ENCODE measurements around the gene PIGK. TPM values are rescaled to one million over a fixed set of nuclear protein-coding genes. Genes with fewer than 3 reads are reported as not detected.

PIGK gene
- total and polyA plus RNA-seq, 2 donors (not counting 3 experiments of a cell fraction or from before 2014, with no cell fraction given): 12.3 to 32.3 TPM

GRCh38 chr1:77040826-77041225 lies 178.4 kb downstream of the PIGK start:
- Histone ChIP-seq H3K4me3 (replicated peaks in 1 of 3; ENCODE audit: insufficient read depth in 1 of 3, low read depth in 1 of 3, low read length in 3 of 3) (no peak overlapping the region), H3K9me1 (replicated peaks; ENCODE audit: control insufficient read depth, extremely low read depth, insufficient read depth, low read length) (no peaks in the 10 kb centered on the region), H3K9ac (replicated peaks; ENCODE audit: extremely low read depth, insufficient read depth, low read length) (no peak overlapping the region), H3K27me3 (ENCODE audit: control insufficient read depth in 2 of 2, insufficient read depth in 2 of 2, low read length in 2 of 2) (no peaks in the 10 kb centered on the region), H3K9me3 (replicated peaks; ENCODE audit: control insufficient read depth, insufficient read depth, low read length) (no peaks in the 10 kb centered on the region), H3K36me3 (ENCODE audit: control insufficient read depth in 2 of 2, extremely low read depth in 1 of 2, insufficient read depth in 2 of 2, low read length in 2 of 2) (no peaks in the 10 kb centered on the region), H3K27ac (ENCODE audit: insufficient read depth, low read depth, low read length) (no peak overlapping the region), H2AFZ (ENCODE audit: low read depth, low read length) (no peak overlapping the region), H3K79me2 (ENCODE audit: control insufficient read depth, insufficient read depth, low read length) (no peaks in the 10 kb centered on the region), H3K4me1 (ENCODE audit: control insufficient read depth, extremely low read depth, insufficient read depth, low read length) (no peaks in the 10 kb centered on the region), H4K20me1 (replicated peaks; ENCODE audit: control insufficient read depth, extremely low read depth, insufficient read depth, low read length) (no peaks in the 10 kb centered on the region), H3K4me2 (ENCODE audit: insufficient read depth, low read length) (no peak overlapping the region)
- FAIRE-seq (no peak), DNase-seq (ENCODE audit: low read depth, low spot score) (no peak)
- BruUV-seq (replicated peaks): no TSS peak
- CTCF ChIA-PET: no interaction called here
- dilution Hi-C loops (cut with MboI; ENCODE audit: extremely low pct_ligation_motif_present, low sequenced_read_pairs) (no loop called here), intact Hi-C loops (cut with micrococcal nuclease) (no loop called here)
- POLR2A ChIA-PET: no interaction called here
- TF ChIP-seq POLR2AphosphoS5 (IDR thresholded peaks at IDR 0.05; ENCODE audit: insufficient read depth, low read depth, low read length): no peak
- no peak for TF ChIP-seq JUN (IDR thresholded peaks at IDR 0.05; ENCODE audit: borderline replicate concordance, insufficient read depth, insufficient read length, low read depth)
- TF ChIP-seq MAX (IDR thresholded peaks at IDR 0.05; ENCODE audit: insufficient read depth, insufficient read length): no peak

GRCh38 chr1:77039739-77040138 lies 179.5 kb downstream of the PIGK start:
- DNase-seq (ENCODE audit: low read depth, low spot score): no peak
- Histone ChIP-seq H3K79me2 (ENCODE audit: control insufficient read depth, insufficient read depth, low read length) (no peaks in the 10 kb centered on the region), H3K4me1 (ENCODE audit: control insufficient read depth, extremely low read depth, insufficient read depth, low read length) (no peaks in the 10 kb centered on the region), H4K20me1 (replicated peaks; ENCODE audit: control insufficient read depth, extremely low read depth, insufficient read depth, low read length) (no peaks in the 10 kb centered on the region), H3K9ac (replicated peaks; ENCODE audit: extremely low read depth, insufficient read depth, low read length) (no peak overlapping the region), H3K36me3 (ENCODE audit: control insufficient read depth in 2 of 2, extremely low read depth in 1 of 2, insufficient read depth in 2 of 2, low read length in 2 of 2) (no peaks in the 10 kb centered on the region), H3K4me2 (ENCODE audit: insufficient read depth, low read length) (no peak overlapping the region), H2AFZ (ENCODE audit: low read depth, low read length) (no peak overlapping the region), H3K4me3 (replicated peaks in 1 of 3; ENCODE audit: insufficient read depth in 1 of 3, low read depth in 1 of 3, low read length in 3 of 3) (no peak overlapping the region), H3K27ac (ENCODE audit: insufficient read depth, low read depth, low read length) (no peak overlapping the region), H3K9me1 (replicated peaks; ENCODE audit: control insufficient read depth, extremely low read depth, insufficient read depth, low read length) (no peaks in the 10 kb centered on the region), H3K9me3 (replicated peaks; ENCODE audit: control insufficient read depth, insufficient read depth, low read length) (no peaks in the 10 kb centered on the region), H3K27me3 (ENCODE audit: control insufficient read depth in 2 of 2, insufficient read depth in 2 of 2, low read length in 2 of 2) (no peaks in the 10 kb centered on the region)
- POLR2A ChIA-PET: no interaction called here
- FAIRE-seq: no peak
- no TSS peak for BruUV-seq (replicated peaks)
- dilution Hi-C loops (cut with MboI; ENCODE audit: extremely low pct_ligation_motif_present, low sequenced_read_pairs) (no loop called here), intact Hi-C loops (cut with micrococcal nuclease) (no loop called here)
- CTCF ChIA-PET: no interaction called here
- TF ChIP-seq JUN (IDR thresholded peaks at IDR 0.05; ENCODE audit: borderline replicate concordance, insufficient read depth, insufficient read length, low read depth): no peak
- TF ChIP-seq GATA2 (IDR thresholded peaks at IDR 0.05; ENCODE audit: insufficient read depth, insufficient read length, low read depth, low read length): no peak
- no peak for TF ChIP-seq POLR2AphosphoS5 (IDR thresholded peaks at IDR 0.05; ENCODE audit: insufficient read depth, low read depth, low read length)
- TF ChIP-seq MAX (IDR thresholded peaks at IDR 0.05; ENCODE audit: insufficient read depth, insufficient read length): no peak
- no peak for TF ChIP-seq EZH2 (IDR thresholded peaks at IDR 0.05; ENCODE audit: borderline replicate concordance, low read depth, low read length, severe bottlenecking)

Measured in endothelial cell of umbilical vein (primary cell).